ENCODE data around the gene MRPL28. TPM values are rescaled to one million over a fixed set of nuclear protein-coding genes. Genes with fewer than 3 reads are reported as not detected.

MRPL28 gene
- total RNA-seq, 1 donor from 2014 or later: 82.2 TPM

DNA sequence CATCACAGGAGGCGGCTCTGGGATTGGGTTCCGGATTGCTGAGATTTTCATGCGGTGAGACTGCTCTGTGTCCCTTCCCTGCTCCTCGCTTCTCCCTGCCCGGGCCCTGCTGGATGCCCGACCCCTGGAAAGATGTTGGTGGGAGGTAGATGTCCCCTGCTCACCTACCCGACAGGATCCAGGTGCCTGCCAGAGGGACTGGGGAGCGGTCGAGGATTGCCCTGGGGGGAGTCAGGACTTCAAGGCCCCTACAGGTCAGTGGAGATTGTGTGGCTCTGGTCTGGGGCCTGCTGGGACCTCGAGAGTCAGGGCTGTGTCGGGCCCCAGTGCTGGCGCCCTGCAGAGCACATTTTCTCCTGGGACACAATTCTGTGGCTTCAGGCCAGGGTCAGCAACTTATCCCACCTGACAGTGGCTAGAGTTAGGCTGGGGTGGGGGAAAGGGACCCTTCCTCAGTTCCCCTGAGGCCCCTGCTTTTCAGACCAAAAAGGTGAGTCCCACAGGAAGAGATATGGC is 34.7 kb upstream of the MRPL28 start:
- Mint-ChIP-seq H3K27me3 (ENCODE audit: insufficient read depth, low read depth) (no peaks in the 10 kb centered on the region), H3K4me1 (peaks cover 7% of the 10 kb centered on the region), H3K27ac (no peak overlapping the region), H3K36me3 (peaks cover 2% of the 10 kb centered on the region), H3K9me3 (no peaks in the 10 kb centered on the region), H3K4me3 (no peak overlapping the region)
- H3K79me2 ChIP-seq (ENCODE audit: low read depth): peaks cover 6% of the 10 kb centered on the region
- no peaks in the 10 kb centered on the region for H3K4me1 ChIP-seq
- no peaks in the 10 kb centered on the region for H3K27me3 ChIP-seq
- H4K20me1 ChIP-seq (ENCODE audit: low read depth): peaks cover 7% of the 10 kb centered on the region
- no peak for TF ChIP-seq EZH2 (IDR thresholded peaks at IDR 0.05)
- TF ChIP-seq, protein P1, sequence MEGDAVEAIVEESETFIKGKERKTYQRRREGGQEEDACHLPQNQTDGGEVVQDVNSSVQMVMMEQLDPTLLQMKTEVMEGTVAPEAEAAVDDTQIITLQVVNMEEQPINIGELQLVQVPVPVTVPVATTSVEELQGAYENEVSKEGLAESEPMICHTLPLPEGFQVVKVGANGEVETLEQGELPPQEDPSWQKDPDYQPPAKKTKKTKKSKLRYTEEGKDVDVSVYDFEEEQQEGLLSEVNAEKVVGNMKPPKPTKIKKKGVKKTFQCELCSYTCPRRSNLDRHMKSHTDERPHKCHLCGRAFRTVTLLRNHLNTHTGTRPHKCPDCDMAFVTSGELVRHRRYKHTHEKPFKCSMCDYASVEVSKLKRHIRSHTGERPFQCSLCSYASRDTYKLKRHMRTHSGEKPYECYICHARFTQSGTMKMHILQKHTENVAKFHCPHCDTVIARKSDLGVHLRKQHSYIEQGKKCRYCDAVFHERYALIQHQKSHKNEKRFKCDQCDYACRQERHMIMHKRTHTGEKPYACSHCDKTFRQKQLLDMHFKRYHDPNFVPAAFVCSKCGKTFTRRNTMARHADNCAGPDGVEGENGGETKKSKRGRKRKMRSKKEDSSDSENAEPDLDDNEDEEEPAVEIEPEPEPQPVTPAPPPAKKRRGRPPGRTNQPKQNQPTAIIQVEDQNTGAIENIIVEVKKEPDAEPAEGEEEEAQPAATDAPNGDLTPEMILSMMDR (IDR thresholded peaks at IDR 0.05): no peak
- no peak for TF ChIP-seq EZH2phosphoT487 (IDR thresholded peaks at IDR 0.05)
- H3K9ac ChIP-seq: no peak overlapping the region
- H3F3A ChIP-seq (ENCODE audit: low read depth): peaks cover 31% of the 10 kb centered on the region
- H3K9me3 ChIP-seq (ENCODE audit: low read depth): no peaks in the 10 kb centered on the region
- no peak overlapping the region for H3K4me2 ChIP-seq
- H2AFZ ChIP-seq (replicated peaks): no peak overlapping the region
- DNase-seq (ENCODE audit: low spot score): no peak
- H3K4me3 ChIP-seq: no peak overlapping the region
- H3K36me3 ChIP-seq: no peaks in the 10 kb centered on the region
- no peak overlapping the region for H3K27ac ChIP-seq

DNA sequence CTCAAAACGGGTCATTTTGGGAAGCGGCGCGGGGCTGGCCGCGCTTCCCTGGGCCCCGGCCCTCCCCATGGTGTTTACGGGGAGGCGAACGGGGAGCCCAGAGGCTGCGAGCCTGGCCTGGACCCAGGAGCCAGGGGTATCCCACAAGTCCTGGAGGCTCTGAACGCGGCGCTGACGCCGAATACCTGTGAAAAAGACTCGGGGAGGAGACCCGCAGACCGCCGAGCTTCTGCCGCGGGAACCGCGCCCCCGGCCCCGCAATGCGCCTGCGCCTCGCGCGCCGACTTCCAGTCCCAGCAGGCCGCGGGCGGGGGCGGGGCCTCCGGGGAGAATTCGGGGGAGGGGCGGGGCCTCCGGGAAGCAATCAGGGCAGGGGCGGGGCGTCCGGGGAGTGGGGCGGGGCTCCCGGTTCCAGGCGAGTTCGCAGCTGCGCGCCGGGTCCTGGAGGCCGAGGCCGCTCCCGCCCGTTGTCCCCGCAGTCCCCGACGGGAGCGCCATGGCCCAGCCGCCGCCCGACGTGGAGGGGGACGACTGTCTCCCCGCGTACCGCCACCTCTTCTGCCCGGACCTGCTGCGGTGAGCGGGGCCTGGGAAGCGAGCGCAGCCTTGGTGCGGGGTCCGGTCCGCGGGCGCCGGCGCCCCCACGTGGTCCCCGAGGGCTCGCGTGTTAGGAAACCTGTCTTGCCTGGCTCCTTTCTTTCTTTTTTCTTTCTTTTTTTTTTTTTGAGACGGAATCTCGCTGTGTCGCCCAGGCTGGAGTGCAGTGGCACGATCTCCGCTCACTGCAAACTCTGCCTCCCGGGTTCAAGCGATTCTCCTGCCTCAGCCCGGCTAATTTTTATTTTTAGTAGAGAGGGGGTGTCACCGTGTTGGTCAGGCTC is 31.4 kb upstream of the MRPL28 start, which contains the start of gene DECR2:
TSS of gene DECR2 (plus strand) at position 418 of the 881 bp plus-strand sequence. CDS start at position 497, 79 bp downstream.
- peak within 1 kb of the TSS; percentile 55 for H3K9ac ChIP-seq
- H3F3A ChIP-seq (ENCODE audit: low read depth): peaks cover 57% of the 10 kb centered on the region
- peaks cover under 1% of the 10 kb centered on the region for H3K27me3 ChIP-seq
- Mint-ChIP-seq H3K27me3 (ENCODE audit: insufficient read depth, low read depth) (peaks cover 1% of the 10 kb centered on the region), H3K27ac (no peak within 1 kb of the TSS), H3K4me1 (peaks cover 14% of the 10 kb centered on the region), H3K36me3 (peaks cover 2% of the 10 kb centered on the region), H3K4me3 (peak within 1 kb of the TSS; percentile 83), H3K9me3 (no peaks in the 10 kb centered on the region)
- peak within 1 kb of the TSS; percentile 79 for H3K4me2 ChIP-seq
- TF ChIP-seq EZH2 (IDR thresholded peaks at IDR 0.05) (no peak), EZH2phosphoT487 (IDR thresholded peaks at IDR 0.05) (no peak)
- TF ChIP-seq, protein P1 (IDR thresholded peaks at IDR 0.05): peak; percentile 55
- H3K27ac ChIP-seq: peak within 1 kb of the TSS; percentile 79
- H3K4me1 ChIP-seq: no peaks in the 10 kb centered on the region
- peaks cover 26% of the 10 kb centered on the region for H4K20me1 ChIP-seq (ENCODE audit: low read depth)
- no peaks in the 10 kb centered on the region for H3K36me3 ChIP-seq
- peak within 1 kb of the TSS; percentile 69 for H3K4me3 ChIP-seq
- no peaks in the 10 kb centered on the region for H3K9me3 ChIP-seq (ENCODE audit: low read depth)
- peak; percentile 98 for DNase-seq (ENCODE audit: low spot score)
- H3K79me2 ChIP-seq (ENCODE audit: low read depth): peaks cover 6% of the 10 kb centered on the region
- H2AFZ ChIP-seq (replicated peaks): peak within 1 kb of the TSS; percentile 48

DNA sequence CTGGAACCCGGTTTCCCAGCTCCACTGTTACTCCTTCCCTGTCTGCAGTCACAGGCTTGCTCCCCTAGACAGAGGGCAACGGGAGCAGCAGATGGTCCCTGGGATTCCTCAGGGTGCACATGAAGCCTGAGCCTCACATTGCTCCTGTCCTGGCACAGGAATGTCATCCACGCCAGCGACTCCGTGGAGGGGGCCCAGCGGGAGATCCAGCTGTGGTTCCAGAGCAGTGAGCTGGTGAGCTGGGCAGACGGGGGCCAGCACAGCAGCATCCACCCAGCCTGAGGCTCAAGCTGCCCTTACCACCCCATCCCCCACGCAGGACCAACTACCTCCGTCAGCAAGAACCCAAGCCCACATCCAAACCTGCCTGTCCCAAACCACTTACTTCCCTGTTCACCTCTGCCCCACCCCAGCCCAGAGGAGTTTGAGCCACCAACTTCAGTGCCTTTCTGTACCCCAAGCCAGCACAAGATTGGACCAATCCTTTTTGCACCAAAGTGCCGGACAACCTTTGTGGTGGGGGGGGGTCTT is 29.8 kb upstream of the MRPL28 start:
- Histone ChIP-seq H3K4me3 (no peak overlapping the region), H3K9ac (no peak overlapping the region)

More for the DNA sequence above, 29.8 kb upstream of the MRPL28 start:
- peaks cover 2% of the 10 kb centered on the region for H3K36me3 Mint-ChIP-seq
- Histone ChIP-seq H3K27me3 (peaks cover 2% of the 10 kb centered on the region), H3K9me3 (ENCODE audit: low read depth) (no peaks in the 10 kb centered on the region), H3K36me3 (no peaks in the 10 kb centered on the region), H3K79me2 (ENCODE audit: low read depth) (peaks cover 6% of the 10 kb centered on the region), H3F3A (ENCODE audit: low read depth) (peaks cover 70% of the 10 kb centered on the region), H3K4me2 (peak overlapping the region; percentile 79), H3K27ac (no peak overlapping the region), H4K20me1 (ENCODE audit: low read depth) (peaks cover 26% of the 10 kb centered on the region), H2AFZ (replicated peaks) (no peak overlapping the region), H3K4me1 (peaks cover 7% of the 10 kb centered on the region)
- H3K4me1 Mint-ChIP-seq: peaks cover 23% of the 10 kb centered on the region
- H3K9me3 Mint-ChIP-seq: no peaks in the 10 kb centered on the region
- H3K27ac Mint-ChIP-seq: no peak overlapping the region
- TF ChIP-seq EZH2phosphoT487 (IDR thresholded peaks at IDR 0.05): no peak
- TF ChIP-seq, protein P1 (IDR thresholded peaks at IDR 0.05): no peak
- no peak for TF ChIP-seq EZH2 (IDR thresholded peaks at IDR 0.05)
- H3K27me3 Mint-ChIP-seq (ENCODE audit: insufficient read depth, low read depth): peaks cover 5% of the 10 kb centered on the region
- peak overlapping the region; percentile 83 for H3K4me3 Mint-ChIP-seq
- no peak for DNase-seq (ENCODE audit: low spot score)

All from neural progenitor cell (in vitro differentiated cells).